ENCODE measurements around the gene CAPS.
"Not testable (repeated sequence)": the region's sequence is repeated elsewhere in the genome, so short reads cannot be mapped to it uniquely, and the experiment has no call there.

Gene CAPS

DNA sequence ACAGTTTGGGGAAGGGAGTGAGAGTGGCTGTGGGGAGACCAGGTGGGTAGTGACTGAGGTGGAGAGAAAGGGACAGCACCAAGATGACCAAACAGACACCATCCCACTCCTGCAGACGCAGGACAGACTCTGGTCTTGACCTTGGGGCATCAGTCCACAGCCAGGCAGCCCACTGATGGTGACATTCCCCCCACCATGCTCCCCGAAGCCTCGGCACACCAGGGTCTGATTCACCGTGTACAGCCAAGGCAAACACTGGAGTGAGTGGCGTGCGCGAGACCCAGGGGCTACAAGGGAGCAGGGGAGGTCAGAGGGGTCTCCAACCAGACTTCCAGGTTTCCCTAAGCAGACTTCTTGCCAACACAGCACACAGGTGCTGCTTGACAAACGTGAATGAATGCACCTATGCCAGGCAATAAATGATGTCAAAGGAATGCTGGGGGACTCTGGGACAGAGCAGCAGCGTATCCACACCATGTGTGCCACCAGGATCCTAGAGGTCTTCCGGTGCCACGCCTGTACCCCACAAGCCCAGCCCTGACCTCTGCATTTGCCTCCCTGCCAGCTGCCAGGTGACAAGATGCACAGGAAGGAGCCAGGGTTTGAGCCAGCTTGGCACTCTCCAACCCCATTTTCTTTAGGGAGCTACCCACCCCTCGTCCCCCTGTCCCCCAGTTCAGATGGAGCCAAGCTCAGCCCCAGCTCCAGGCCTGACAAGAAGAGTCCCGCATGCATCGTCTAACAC, 45.4 kb downstream of the CAPS start:
- DNase-seq, result no peak

DNA sequence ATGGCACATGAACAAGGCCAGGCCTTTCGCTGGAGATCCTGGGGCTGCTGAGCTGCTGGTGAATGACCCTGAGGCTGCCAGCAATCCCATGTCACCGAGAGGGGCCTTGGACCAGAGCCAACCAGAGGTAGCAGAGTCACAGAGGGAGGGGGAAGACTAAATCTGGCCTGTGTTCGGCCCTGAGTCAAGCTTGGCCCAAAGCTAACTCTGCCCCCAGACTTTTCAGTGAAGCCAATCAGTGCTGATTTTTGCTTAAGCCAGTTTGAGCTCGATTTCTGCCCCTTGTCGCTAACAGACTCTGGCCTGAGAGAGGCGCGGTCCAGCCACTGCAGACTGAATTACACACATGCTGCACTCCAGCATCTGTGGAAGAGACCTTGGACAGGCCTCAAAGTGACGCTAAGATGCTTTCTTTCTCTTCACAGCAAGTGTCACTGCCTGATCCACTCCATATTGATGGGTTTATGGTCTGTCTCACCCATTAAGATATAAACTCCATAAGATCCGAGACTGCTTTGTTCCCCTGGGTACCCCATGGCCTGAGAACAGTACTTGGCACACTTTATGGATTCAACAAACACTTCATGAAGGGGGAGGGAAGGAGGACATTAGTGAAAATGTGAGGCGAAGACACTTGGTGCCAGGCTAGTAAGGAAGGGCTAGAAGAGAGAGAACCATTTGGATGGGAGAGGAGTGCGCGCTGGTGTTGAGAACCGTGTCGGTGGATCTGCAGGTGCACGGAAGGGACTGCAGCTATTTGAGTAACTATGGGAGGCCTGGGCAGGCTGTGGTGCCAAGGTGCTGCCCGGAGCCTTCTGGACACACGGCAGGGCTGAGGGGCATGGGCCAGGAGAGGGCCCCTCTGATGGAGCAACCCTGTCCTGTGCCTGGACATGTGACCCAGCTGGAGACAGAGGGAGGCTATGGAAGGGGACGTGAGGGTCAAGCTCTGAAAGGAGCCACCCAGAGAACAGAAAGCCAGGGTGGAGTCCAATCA, 46.2 kb downstream of the CAPS start:
- DNase-seq, result no peak

DNA sequence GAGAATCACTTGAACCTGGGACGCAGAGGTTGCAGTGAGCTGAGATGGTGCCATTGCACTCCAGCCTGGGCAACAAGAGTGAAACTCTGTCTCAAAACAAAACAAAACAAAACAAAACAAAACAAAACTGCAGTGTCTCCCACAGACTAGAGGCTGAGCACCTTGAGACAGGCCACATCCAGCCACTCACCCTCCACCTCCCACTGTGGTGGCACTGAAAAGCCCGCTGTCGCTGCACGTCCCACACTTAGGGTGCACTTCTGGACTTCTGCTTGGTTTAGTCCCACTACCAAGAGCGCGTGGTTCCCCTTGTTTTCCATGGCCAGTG, 47.6 kb downstream of the CAPS start:
- DNase-seq, result not testable (repeated sequence)

DNA sequence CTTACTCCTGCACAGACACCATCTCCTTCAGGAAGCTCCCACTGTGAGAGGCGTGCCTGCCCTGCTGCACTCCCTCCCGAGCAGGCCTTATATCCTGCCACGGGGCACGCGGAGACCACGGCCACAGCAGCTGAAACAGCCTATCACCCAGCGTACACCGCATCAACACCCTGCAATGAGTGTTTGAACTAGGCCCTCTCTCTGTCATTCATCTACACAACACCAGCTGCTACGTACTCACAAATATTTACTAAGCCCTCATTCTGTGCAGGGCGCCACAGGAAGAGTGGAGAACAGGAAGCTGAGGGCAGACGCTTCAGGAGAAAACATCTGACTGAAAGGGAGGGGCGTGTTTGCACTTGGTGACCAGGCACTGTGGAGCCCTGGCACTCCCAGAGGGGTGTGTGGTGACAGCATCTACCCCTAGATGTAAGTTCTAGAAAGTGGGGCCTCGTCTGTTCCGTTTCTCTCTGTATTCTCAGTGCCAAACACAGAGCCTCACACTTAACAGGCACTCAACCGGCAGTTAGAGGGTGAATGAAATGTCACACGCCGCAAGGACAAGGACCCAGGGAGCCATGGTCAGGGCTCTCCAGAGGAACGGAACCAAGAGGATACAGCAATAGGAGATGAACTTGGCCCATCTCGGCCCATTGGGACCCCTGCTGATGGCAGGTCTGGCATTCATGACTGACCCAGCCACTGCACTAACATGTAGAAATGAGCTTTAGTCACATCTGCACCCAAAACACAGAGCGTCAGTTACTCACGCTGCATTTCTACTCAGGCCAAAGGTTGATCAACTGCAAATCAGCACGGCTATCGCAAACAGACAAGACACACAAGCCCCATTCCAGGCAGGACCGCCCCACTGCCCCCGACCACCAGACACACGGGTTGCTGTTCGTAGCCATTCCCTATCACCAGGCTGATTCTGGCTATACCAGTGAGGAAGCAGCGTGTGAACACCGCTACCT, 48.2 kb downstream of the CAPS start:
- DNase-seq, result no peak

- not testable (repeated sequence) for DNase-seq
Observed at GRCh38 chr19:5963259-5963658, 49.2 kb downstream of the CAPS start.

DNA sequence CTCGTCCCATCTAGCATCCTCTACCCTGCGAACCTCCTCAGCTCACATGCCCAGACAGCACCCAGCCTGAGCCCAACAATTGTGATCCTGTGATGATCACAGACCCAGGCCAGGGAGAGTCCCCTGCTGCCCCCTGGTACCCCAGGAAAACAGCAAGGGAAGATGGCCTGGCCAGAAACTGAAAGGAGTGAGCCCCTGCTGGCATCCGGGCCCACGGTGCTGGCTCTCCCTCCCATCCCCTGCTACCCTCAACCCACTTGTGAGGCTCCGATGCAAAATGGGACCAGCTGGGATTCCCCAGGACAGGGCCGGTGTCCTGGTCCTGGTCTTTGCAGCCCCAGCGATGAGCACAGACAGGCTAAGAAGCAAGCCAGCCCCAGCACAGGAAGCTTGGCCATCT, 49.8 kb downstream of the CAPS start:
- DNase-seq, result no peak

DNA sequence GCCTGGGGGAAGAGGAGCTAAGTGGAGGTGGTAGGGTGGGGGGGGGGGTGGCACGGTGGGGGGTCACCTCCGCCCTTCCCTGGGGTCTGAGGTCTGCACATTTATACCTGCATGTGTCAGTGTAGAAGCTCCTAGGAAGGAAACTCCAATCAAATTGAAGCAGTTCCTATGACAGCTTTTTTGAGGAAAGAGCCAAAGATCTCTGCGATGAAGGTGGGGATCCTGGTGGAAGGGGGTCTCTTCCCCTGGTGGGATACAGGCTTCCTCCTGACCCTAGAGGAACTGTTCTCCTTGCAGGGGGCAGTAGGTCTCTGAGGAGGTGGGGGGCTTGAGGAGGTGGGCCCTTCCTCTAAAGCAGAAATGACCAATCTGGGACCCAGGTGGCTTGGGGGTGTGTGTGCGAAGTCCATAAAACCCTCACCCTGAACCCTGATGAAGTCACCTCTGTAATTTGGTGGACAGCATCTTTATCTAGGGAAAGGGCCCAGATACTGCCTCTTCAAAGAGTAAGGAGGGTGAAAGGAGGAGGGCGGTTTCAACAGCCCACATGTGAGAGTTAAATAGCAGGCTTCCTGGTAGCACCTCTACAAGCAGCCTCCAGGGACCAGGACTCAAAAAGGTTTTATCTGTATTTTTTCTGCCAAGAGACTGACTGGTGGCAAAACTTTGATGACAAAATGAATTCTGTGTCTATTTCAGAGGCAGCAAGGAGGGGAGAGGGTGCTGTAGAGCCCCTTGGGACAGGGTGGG, 50.9 kb downstream of the CAPS start:
- DNase-seq, result no peak
